HL-60 (cell line): ENCODE measurements around the gene GLTP.

Experiments
- CTCF ChIP-seq: IDR thresholded peaks from one replicate; pipeline ENCODE4 v1.5.1; 2011; ENCODE audit warnings: low read length, control low read depth, inconsistent platforms; ENCODE audit not compliant: insufficient read depth
- POLR2AphosphoS5 ChIP-seq: IDR thresholded peaks from 2 replicates; pipeline ENCODE4 v1.6.1; 2012; ENCODE audit warnings: low read depth
- SPI1 ChIP-seq: IDR thresholded peaks from 2 replicates; pipeline ENCODE4 v1.6.1; 2012; ENCODE audit warnings: low read depth, mild to moderate bottlenecking, borderline replicate concordance
- TF ChIP-seq, protein P1 (sequence below): IDR thresholded peaks from 2 replicates; pipeline ENCODE4 v1.6.1; 2012; ENCODE audit warnings: low read depth; ENCODE audit not compliant: insufficient replicate concordance

- TF ChIP-seq CTCF: no peak
- TF ChIP-seq POLR2AphosphoS5: no peak
- no peak for TF ChIP-seq SPI1
- TF ChIP-seq, protein P1, sequence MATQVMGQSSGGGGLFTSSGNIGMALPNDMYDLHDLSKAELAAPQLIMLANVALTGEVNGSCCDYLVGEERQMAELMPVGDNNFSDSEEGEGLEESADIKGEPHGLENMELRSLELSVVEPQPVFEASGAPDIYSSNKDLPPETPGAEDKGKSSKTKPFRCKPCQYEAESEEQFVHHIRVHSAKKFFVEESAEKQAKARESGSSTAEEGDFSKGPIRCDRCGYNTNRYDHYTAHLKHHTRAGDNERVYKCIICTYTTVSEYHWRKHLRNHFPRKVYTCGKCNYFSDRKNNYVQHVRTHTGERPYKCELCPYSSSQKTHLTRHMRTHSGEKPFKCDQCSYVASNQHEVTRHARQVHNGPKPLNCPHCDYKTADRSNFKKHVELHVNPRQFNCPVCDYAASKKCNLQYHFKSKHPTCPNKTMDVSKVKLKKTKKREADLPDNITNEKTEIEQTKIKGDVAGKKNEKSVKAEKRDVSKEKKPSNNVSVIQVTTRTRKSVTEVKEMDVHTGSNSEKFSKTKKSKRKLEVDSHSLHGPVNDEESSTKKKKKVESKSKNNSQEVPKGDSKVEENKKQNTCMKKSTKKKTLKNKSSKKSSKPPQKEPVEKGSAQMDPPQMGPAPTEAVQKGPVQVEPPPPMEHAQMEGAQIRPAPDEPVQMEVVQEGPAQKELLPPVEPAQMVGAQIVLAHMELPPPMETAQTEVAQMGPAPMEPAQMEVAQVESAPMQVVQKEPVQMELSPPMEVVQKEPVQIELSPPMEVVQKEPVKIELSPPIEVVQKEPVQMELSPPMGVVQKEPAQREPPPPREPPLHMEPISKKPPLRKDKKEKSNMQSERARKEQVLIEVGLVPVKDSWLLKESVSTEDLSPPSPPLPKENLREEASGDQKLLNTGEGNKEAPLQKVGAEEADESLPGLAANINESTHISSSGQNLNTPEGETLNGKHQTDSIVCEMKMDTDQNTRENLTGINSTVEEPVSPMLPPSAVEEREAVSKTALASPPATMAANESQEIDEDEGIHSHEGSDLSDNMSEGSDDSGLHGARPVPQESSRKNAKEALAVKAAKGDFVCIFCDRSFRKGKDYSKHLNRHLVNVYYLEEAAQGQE: no peak
These were observed 32.5 kb upstream of the GLTP start for GRCh38 chr12:109912855-109913321.
